NCI-H2196 (cell line): ENCODE data around the gene TMEFF2.

ENCODE experiments used
- DNase-seq: peaks from one replicate; lab custom pipeline; 2025; ENCODE audit not compliant: unreplicated experiment; lab: John Stamatoyannopoulos, UW

TMEFF2 gene

DNA sequence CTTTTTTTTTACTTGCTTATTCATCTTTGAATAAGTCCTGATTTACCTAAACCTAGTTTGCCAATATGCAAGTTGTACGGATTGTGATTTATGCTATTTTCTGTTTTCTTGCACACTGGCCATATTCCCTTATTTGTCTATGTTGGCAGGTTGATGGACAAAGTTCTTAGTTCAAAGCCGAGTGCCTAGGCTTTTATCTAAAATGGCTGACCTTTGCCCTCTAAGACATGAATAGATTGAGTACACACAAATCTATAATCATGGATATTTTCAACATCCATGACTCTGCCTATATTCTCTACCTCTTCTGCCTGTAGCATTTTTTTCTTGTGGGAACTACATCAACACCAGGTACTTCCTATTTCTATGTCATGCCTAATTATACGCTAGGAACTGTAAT is 171.7 kb downstream of the TMEFF2 start:
- DNase-seq: no peak

DNA sequence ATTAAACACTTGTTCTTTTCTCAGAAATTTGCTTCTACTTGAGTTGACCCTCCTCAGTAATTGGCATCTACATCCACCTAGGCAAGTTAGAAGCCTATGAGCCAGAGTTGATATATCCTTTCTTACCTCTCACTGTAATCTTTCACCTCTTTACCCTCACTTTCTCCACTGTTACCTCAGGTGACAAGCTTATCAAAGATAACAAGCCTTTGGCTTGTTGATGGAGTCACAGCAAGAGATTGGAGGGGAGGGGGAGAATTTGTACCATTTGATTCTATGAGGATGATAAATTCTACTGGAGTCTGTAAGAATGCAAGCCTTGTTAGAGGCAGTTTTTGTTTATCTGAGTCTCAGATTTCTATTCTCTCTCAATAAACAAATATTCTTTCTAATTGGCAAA is 176.9 kb downstream of the TMEFF2 start:
- no peak for DNase-seq

DNA sequence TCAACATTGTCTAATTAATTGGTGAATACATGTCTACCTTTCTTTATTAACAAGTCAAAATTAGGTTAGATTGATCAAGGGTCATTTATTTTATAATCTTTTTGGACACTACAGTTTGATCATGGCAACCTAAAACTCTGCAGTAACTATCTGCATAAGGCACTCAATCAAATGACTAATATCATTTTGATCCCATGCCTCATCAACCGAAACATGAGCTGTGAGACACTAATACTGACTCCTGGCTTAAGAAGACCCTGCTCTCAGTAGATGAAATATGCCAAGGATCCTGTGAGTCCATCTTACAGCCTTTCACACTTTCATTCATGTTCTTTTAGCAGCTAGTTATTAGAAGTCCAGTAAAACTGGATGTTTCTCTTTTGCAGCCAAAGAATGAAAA is 178.5 kb downstream of the TMEFF2 start:
- no peak for DNase-seq

DNA sequence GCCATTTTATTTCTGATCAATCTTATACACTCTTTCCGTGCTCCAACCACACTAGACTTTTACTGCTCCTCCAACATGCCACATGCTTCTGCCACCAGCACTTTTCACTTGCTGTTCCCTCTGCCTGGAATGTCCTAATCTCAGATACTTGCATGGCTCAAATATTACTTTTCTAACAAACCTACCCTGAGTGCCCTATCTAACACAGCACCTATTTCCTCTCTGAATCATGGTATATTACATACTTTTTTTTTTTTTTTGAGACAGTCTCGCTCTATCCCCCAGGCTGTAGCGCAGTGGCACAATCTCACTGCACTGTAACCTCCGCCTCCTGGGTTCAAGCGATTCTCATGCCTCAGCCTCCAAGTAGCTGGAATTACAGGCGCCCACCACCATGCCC is 181.5 kb downstream of the TMEFF2 start:
- no peak for DNase-seq

DNA sequence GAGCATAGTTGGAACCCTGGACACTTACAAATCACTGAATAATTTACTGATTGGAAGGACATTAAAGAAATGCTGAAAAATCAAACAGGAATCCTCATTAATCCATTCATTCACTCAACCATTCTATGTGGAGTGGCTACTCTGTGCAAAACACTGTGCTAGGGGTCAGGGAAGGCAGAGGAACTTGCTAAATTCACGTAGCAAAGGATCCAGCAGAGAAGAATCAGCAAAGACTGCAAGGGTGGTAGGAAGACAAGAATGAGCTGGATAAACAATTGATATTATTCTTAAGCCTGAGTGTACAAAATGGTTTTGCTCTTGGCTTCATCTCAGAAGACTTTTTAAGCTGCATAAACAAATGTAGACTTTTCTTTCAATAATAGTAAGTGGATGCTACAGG is 183.5 kb downstream of the TMEFF2 start:
- no peak for DNase-seq

DNA sequence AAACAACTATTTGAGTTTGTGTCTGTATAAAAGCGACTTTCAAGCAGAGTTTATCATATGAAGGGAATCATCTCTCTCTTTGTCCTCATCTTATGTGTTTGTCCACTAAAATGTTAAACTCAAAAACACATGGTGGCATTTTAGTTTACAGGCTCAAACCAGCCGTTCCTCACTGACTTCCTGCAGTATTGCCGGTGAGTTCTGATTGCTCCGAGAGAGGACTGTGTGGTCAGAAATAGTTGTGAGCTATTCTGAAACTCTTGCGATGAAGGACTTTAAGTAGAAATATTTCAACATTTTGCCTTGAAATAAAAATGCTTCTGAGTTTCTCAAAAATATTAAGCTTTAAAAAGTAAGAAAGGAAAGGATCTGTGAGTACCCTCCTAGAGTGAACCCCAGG is 184.7 kb downstream of the TMEFF2 start:
- no peak for DNase-seq

DNA sequence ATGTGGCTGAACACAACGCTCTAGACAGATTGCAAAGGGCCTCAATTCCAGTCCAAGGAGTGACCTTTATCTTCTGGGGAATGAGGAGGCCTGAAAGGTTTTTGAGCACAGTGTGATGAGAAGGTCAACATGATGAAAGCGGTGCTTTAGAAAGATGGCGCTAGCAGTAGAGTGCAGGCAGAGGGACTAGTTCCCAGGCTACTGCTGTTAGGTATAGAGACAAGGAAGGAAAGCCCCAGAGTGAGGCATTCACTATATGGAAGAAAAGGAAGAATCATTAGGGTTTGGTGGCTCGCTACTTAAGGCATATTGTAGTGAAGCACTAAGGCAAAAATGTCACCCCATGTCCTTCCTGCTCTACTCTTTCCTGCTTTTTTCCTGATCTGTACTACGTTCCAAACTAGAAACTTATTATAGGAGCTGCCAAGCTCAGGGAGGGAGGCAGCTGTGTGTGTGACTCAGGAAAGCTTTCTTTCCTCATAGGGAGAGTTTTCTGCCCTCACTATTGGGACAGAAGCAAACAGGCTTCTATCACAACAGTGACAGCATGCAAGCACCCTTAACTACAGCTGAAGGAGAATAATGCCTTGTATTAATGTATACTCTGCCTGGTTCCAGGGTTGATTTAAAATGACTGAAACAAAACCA is 187.0 kb downstream of the TMEFF2 start:
- no peak for DNase-seq

DNA sequence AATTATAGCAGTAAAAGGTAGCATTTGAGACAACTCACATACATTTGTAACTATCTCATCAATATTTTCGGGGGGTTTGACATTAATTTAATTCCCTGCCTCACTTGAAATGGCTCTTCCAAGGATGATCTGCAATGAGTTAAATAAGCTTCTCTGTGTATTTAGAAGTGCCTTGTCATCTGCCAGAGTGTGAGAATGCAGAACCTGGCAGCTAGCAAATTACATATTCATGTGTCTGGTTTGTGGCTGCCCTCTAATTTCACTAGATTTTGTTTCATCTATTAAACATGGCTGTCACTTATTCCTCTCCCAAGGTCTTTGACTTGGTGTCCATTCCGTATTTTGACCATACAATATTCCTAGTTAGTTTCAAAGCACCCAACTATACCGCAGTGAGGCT is 189.5 kb downstream of the TMEFF2 start:
- no peak for DNase-seq

DNA sequence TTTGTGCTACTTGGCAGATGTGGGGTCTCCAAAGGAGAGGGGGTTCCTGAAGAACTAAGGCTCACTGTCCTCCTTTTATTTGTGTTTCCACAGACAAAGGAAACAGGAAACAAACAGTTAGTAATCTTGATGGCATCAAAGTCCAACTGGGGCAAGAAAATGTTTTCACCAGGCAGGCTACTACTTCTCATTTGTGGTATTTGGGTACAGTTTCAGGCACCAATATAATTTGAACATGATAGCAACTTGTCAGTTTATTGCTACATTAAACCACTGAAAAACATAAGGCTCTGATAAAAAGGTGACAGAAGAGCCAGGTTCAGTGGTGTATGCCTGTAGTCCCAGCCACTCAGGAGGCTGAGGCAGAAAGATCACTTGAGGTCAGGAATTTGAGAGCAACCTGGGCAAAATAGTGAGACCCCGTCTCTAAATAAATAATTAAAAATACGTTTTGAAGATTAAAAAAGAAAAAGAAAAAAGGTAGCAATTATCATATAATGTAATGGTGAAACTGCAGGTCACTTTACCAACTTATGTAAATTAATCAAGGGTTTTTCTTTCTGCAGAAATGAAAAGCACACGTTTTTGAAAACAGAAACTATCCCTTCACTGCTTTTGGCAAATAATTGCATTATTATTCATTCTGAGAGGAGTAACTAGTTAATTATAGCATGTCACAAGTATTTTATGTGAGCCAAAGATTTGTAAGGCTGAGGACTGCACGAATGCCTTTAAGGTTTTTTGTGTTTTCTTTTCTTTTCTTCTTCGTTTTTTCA is 190.4 kb downstream of the TMEFF2 start:
- no peak for DNase-seq

DNA sequence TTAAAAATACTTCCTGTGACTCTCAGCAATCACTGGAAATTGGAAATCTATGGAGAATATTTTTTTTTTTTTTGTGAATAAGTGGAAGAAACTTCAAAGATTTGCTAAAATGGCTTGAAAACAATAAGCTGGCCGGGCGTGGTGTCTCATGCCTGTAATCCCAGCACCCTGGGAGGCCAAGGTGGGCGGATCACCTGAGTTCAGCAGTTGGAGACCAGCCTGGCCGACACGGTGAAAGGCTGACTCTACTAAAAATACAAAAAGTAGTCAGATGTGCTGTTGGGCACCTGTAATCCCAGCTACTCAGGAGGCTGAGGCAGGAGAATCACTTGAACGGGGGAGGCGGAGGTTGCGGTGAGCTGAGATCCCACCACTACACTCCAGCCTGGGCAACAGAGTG is 192.3 kb downstream of the TMEFF2 start:
- no peak for DNase-seq

DNA sequence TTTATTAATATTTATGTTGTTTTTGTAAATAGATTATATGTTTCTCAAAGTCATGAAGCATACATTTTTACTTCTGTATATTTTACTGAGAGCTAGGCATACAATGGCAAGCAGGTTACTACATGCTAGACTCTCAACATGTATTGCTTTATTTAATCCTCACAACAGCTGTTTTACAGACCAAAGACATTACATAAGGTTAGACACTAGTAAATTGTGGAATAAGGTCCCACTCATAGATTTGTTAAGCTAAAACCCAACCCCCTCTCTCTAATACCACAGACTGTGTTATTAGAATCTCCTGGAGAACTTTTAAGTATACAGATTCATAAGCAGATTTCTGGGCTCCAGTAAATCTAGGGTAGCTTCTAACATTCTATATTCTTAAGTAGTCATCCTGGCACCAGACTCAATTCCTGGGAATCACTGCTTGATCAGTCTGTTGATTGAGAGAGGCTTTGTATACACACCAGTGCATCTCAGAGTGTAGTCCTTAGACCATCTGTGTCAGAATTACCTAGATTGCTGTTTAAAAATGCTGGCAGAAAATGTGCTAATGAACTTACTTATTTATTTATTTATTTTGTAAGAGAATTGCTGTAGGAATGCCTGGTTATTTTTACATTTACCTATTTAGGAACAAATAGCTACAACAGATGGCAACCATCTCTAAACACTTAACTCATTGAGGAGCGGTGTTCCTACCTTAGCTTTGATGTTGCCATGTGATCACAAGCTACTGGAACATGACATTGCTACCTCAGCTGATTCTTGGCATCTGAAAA is 194.3 kb downstream of the TMEFF2 start:
- DNase-seq: no peak

DNA sequence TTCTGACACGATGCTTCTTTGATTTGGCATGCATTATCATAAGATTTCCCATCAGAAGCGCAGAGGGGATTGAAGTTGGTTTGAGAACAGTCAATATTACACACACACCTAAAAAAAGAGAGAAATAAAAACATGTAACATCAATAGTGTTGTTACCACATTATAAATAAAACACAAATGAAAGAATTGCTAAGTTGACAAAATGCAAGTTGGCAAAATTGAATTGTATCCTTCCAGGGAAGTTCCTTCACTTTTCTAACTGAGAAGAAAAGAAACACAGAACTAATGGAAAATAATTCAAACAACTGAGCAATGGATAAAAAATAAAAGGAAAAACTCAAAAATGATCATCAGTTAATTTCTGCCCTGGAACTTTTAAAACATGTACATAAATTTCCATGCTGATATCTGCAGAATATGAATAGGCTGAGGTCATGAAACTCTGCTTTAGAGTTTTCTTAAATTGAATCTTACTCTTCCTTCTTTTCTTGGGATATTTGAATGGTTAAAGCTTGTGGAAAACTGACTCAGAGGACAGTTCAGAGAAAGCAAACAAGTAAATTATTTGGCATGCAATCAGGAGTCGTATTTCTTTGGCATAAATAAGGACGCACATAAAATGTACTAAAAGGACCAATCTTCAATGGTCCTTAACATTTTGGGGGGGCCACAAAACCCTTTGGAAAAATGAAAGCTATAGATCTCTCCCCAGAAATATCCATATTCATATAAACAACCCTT is 195.5 kb downstream of the TMEFF2 start:
- DNase-seq: no peak

DNA sequence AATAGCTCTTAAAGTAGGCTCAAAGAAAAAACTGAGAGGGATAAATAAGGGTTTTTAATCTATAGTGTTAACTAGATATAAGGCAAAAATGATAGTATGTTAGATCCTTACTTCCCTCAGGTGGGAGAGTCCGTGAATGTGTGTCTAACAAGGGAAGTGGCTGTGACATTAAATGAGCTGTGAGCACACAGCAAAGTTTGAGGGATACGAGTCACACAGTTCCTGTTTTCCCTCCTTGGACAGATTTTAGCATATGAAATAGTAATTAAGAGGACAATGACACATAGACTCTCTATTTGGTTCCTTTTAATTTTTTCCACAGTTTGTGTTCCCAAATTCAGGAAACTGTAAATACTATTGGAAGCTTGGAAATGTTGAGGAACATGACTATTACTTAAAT is 199.4 kb downstream of the TMEFF2 start:
- DNase-seq: no peak

DNA sequence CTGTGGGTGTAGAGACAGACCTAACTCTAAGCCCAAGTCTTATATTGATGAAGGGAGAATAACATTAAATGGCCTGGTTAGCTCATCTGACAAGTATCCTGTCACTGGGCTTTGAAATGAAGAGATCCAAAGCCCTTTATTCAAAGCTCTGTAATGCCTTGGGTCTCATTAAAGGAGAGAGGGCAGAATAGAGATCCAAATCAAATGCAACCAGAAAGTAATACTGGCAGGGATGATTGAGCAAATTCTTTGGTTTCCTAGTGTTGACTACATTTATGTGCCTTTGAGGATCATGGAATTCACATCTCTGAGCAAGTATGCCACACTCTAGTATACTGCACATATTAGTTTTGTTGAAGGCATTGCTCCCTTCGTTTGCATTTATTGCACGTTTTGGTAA is 200.0 kb downstream of the TMEFF2 start:
- DNase-seq: no peak

DNA sequence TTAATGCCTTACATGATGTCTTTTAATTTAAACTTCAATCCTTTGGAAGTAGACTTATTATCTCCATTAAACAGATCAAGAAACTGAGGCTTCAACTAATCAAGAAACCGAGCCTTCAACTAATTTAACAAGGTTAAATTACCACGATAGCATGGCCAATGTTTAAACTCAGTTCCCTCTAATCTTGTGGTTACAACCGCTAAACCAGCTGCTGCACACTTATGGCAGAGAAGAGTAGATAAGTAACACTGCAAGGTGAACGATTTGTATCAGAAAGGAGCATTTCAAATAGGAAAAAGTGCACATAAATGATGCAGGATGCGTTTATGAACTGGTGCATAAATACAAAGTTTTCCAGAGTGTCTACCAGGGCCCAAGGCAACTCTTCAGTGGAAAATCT is 203.3 kb downstream of the TMEFF2 start:
- no peak for DNase-seq

DNA sequence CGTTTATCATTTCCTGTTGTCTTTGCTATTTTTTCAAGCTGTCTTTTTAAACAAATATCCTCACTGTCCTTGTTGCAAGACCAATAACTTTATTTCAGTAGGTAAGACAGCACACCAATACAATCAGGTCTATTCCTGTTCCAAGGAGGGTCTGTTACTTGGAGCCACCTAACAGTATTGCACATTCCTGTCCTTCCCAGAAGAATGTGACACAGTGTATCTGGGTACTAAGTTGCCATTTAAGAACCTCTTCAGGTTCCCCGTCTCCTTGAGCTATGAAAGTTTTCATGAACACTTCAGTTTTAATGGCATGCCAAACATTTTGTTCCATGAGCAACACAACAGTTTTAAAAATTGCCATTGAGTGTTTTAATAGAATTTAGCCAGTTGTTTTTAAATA is 209.0 kb downstream of the TMEFF2 start:
- DNase-seq: no peak

DNA sequence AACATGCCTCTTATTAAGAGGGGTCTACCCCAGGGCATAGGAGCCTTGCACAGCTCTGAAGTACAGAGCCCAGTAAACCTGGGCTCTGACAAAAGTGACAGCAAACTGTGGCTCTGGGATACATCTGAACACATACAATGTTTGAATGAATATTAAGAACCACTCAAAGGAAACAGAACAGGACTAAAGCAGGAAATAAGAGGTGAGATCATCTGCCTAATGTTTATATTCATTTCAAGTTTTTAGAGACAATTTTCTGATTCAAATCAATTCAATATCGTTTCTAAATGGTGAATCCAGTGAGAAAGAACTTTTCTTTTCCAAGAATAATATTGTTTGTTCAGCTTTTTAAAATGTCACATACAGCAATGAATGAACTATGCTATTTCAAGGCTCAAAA is 211.1 kb downstream of the TMEFF2 start:
- DNase-seq: no peak

DNA sequence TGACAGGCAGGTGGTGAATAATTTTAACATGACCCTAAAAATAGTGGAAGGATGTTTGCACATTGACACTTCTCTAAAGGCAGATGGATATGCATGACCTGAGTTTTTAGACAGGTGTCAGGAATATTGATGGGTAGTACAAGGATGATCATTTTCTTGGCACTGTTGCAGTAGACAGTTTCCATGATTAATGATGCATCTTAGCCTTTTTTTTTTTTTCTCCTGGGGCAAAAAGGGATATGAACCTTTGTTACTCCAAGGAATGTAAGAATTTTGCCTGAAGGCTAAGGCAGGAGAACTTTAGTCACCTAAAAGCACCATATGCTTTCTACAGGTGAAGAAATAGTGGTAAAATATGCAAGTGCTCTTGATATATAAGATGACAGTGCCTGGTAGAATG is 211.5 kb downstream of the TMEFF2 start:
- DNase-seq: no peak

DNA sequence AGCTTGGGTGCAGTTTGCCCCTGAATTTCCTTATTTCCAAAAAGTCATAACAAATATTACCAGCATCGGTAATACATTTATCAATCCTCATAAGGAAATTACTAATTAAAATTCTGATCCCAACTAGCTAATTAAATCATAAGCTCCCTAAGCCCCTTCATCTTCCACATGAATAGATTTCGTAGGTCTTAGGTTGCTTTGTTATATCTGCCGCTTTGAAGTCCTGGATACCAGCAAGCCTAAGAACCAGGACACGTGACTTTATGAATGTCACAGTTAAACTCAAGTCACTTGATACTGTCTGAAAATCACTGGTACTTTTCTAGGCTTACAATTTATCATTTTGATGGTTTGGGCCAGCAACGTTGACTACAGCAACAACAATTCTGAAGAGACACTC is 213.0 kb downstream of the TMEFF2 start:
- DNase-seq: no peak

DNA sequence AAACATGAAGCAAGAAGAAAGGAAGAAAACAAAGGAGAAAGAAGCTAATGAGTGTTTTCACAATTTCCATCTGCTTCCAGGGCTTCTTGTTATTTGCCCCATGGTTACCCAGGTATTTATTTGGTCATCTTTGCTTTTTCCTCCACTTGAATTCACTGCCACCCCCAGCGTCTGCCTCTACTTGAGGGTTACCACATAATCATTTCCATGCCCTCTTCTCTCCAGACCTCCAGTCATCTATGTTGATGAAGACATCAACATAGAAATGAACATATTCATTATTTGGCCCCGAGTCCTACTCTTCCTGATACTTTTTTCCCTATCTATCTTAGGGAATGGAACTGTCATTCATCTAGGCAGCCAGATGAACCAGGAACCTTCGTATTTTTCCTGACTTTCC is 214.2 kb downstream of the TMEFF2 start:
- no peak for DNase-seq

DNA sequence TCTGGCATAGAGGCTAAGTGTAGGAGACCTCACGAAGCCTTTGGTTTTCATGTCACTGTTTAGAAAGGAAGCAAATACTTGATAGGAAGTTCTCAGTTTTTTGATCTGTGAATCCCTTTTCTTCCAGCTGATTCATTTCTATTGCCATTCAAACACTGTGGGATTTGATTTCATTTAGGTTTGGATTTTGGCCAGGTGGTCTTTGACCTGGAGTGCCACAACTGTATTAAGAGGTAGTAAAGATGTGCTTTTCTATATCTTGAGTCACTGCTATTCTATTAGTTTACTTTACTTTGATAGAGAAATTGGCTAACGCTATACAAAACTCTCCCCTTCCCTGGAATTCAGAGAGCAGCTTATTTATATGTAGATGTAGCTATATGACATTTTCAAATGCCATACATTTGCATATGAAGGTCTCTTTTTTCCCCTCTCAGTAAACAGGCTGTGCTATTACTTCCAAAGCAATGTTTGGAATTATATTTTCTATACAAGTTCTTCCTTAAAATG is 215.5 kb downstream of the TMEFF2 start:
- no peak for DNase-seq
